Right renal pelvis (tissue), 4 donors: ENCODE data around the gene NLGN1. TPM values are rescaled to one million over a fixed set of nuclear protein-coding genes. Genes with fewer than 3 reads are reported as not detected.

Experiments used
- DNase-seq, 4 donors: peaks; one replicate each; pipeline ENCODE4 v3.0.0-alpha.2; 2013; ENCODE audit warnings: low read depth in 4 of 4, low spot score in 3 of 4, missing footprints in 1 of 4
- polyA plus RNA-seq, 4 donors: library from polyadenylated mRNA; unstranded; fragments of 120-200 nt; gene quantifications; one replicate each; pipeline ENCODE4 v1.2.1, GENCODE V29; 2013; ENCODE audit not compliant: insufficient read length in 4 of 4

Gene NLGN1
- polyA plus RNA-seq, 4 donors, result 1.8 to 3.8 (median 3.0) TPM

DNA sequence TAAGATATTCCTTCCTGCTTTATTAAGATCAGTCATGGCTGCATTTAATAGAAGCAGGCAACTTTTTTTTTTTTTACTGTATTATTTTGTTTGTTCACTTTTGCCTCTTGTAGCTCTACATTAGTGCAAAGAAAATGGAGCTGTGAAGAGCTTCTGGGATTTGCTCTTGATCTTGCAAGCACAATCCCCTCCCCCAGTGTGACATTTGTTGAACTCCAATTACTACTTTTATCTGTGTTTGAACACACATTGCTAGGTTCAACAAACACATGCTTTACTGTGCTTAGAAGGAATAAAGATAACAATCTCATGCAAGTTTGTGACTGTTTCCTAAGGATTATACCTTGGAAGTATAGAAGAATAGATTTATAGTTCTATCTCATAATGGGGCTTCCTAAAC is 648.8 kb downstream of the NLGN1 start:
- no peak for DNase-seq

DNA sequence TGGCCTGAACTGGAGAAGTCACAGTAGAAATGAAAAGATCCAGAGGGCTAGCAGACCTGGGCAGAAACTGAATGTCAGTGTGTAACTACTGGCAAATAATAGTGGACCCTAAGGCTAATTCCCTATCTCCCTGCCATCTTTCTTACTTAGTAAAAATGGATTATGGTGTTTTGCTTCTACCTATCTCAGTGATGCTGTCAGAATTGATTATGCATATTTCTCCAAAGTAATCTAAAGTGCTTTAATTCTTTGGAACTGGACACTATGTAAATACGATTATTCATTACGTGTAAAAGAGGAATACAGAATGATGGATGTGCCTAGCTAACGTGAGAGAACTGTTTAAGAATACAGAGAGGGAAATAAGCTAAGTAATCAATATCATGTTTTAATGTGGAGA is 651.9 kb downstream of the NLGN1 start:
- no peak for DNase-seq

DNA sequence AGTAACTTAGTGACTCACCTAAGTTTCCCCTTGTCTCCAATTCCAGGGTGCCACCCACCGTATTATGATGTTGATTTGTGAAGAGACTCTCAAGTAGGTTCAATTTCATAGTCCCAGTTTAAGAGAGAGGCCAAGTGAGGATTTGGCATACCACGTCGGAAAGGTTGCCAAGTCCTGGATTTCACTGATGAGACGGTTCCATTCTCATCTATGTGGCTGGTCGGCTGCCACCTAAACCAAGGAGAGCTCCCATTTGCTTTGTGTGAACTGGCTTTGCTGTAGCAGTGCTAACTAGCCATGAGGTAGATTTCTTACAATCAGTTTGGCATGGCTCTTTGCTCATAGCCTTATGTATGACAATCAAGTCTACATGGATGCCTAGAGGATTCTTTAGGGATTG is 653.6 kb downstream of the NLGN1 start:
- no peak for DNase-seq

- DNase-seq, result no peak
Measured at GRCh38 chr3:174058804-174059203, 661.3 kb downstream of the NLGN1 start.

GRCh38 chr3:174060431-174060830 is 662.9 kb downstream of the NLGN1 start:
- no peak for DNase-seq

- no peak for DNase-seq
Measured at GRCh38 chr3:174061162-174061561, 663.6 kb downstream of the NLGN1 start.

DNA sequence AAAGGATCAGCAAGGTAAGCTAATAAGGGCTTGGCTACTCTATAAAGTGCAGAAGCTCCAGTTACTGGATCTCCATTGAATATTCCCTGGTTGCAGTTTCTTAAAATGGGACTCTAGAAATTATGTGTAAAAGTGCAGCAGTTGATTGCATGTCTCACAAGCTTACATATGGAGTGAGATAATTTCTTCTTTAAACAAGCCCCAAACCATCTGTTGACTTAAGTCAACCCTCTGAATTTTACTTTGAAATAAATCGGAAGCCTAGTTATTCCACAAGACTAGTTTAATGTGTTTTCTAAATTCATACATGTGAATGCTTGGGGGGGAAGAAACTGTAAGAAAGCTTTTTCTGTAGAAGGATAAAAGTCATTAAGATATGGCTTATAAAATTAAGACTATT is 664.2 kb downstream of the NLGN1 start:
- DNase-seq, result no peak

DNA sequence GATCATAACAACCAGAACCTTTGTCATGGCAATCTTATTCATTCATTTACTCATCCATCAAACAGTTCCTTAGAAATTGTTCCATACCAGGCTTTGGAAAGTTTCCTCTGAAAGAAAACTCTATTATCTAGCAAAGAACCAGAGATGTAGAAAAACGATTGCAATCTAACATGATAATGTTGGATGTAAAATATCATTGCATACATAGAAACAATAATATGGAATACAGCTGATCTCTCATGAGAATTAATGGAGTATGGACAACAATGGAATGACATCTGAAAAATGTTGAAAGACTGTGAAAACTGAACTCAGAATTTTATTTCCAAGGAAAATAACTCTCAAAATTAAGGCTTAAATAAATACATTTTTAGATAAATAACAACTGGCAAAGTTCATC is 665.4 kb downstream of the NLGN1 start:
- no peak for DNase-seq

DNA sequence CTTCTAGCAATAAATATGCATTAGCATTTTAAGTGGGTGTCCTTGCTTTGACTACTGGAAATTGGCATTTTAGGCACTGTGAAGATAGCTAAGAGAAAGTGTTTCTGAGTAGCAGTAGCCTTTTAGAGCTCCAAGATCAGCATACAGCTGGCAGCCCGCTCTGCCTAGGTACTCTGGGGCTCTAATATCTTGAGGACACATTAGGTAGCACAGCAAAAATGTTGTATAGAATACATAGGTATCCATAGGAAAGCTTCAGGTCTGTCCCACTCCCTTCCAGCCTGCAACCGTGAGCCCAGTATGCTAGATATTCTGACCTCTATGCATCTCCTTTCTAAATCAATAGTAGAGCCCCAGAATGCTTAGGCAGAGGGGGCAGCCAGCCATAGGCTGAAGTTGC is 670.5 kb downstream of the NLGN1 start:
- DNase-seq, result no peak

DNA sequence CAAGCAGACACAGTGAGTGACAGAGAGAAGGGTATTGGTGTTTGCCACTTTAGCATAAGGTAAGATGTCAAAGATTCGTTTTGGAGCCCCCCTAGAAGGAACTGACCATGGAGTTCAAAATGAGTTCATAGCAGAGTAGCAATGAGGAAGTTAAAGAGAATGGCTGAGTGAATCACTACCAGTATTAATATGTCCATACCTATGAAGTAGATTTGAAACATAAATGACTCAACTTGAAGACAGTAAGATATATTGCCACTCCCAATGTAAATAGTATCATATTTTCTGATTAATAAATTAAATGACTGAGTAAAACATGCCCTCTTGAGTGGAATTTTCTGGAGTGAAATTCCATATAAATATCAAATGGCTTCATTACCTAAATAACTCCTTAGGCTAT is 675.1 kb downstream of the NLGN1 start:
- DNase-seq, result no peak

DNA sequence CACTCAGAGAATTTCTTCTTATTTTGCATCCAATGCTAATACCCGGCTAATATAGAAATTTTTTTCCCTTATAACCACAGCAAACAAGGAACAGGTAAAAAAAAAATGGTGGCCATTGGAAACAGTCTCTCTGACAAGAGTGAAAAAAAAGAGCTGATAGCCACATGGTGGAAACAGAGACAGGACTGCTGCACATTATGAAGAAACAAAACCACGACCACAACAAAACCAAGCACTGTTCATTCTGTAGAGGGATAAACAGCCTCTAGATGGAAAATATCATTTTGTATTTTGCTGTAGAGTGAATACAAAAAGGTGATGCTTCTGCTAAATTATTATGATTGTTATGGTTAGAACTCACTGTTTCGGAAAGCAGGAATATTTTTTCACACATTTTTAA is 686.2 kb downstream of the NLGN1 start:
- DNase-seq, result no peak

GRCh38 chr3:174089592-174089991 is 692.0 kb downstream of the NLGN1 start:
- no peak for DNase-seq

DNA sequence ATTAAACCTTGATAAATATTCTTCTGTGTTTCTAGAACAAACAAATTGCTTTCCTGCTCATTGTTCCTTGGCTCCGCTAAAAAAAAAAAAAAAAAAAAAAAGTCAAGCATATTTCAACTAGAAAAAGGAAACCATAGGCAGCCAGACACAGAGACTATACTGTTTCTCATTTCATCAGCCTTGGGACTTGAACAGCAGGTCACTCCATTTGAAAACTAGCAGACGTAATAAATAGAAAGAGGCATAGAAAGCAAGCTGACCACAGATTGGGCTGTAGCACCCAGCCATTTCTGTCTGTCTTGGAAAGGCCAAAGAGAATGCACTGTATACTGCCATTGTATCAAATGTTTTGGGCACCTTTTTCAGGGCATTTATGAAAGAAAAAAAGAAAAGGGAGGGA is 697.1 kb downstream of the NLGN1 start:
- no peak for DNase-seq

GRCh38 chr3:174097686-174098085 is 700.1 kb downstream of the NLGN1 start:
- DNase-seq, result no peak

- DNase-seq, result no peak
Measured at GRCh38 chr3:174098746-174099145, 701.2 kb downstream of the NLGN1 start.

GRCh38 chr3:174099724-174100123 is 702.2 kb downstream of the NLGN1 start:
- DNase-seq, result no peak

DNA sequence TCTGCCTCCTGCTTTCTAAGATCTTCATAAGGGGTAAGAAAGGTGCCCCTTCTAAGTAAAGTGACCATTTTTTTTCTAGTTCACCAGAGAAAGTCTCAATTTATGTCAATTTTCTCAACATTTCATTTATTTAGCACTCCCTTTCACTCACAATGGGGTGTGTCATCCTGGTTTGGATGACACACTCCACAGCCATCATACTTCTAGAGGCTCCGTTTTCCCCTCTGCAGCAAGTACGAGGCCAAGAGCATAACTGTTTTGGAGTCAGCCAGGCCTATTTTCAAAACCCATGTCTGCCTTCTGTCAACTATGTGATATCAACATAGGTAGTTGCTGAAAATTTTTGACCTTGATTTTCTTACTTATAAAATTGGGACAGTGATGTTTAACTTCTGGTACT is 703.2 kb downstream of the NLGN1 start:
- DNase-seq, result no peak

DNA sequence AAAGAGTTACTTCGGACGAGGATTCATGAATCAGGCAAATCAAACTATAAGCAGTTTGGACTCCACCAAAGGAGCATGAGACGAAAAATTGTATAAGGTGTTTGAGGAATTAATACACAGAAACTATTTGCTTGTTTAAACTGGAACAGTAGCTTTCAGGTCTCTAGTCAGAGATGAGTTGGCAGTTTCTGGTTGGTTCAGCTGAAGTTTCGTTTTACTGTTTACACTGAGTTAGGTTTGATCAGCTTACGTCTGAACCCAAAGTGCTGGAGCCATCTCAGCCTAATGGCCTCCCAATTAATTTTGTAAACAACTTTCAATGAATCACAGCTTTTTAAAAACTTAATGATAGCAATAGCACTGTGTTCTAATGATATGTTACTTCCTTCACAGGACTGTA is 703.7 kb downstream of the NLGN1 start:
- DNase-seq, result no peak

DNA sequence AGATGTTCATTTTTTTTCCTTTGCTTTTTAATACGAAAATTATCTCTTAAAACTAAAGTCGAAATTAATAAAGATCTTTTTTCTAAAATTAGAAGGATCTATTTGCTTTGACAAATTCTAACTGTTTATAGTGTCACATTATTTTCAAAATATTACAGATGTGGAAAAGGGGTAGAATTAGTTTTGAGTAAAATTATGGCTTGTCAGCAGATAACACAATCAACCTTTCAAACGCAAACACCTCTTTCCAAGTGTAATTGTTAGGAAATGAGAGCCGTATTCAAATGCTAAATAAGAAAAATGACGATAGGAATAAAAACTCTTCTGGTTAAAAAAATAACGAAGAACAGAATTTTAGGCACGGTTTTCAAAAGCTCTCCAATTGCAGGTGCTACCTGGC is 704.7 kb downstream of the NLGN1 start:
- DNase-seq, result no peak

DNA sequence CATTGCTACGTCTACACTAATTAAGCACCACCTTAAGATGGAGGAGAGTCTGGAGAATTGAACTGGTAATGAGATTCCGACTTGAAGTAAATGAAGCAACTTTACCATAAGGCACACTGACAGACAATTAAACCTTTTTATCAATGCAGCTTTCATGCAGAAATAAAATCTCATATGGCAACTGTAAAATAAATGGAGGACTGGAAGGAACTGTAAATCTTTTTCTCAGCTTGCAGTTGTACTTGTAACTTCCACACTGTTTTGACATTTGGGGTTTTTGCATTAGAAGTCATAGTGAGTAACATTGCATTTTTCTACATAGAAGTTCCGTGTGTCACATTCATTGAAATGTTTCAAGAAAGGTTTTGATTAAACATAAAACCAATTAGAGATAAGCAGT is 705.3 kb downstream of the NLGN1 start:
- no peak for DNase-seq

- DNase-seq, result no peak
Measured at GRCh38 chr3:174110761-174111160, 713.2 kb downstream of the NLGN1 start.

GRCh38 chr3:174111776-174112175 is 714.2 kb downstream of the NLGN1 start:
- no peak for DNase-seq

DNA sequence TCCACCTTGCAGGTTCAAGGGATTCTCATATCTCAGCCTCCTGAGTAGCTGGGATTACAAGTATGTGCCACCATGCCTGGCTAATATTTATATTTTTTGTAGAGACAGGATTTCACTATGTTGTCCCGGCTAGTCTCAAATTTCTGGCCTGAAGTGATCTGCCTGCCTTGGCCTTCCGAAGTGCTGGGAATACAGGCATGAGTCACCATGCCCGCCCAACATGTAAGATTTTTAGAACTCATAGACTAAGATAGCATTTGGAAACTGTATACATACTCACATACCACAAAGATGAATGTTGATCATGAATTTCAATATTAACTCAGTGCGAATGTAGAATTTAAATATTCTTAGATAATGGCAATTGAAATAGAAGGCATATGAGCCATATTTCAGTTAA is 718.9 kb downstream of the NLGN1 start:
- no peak for DNase-seq

DNA sequence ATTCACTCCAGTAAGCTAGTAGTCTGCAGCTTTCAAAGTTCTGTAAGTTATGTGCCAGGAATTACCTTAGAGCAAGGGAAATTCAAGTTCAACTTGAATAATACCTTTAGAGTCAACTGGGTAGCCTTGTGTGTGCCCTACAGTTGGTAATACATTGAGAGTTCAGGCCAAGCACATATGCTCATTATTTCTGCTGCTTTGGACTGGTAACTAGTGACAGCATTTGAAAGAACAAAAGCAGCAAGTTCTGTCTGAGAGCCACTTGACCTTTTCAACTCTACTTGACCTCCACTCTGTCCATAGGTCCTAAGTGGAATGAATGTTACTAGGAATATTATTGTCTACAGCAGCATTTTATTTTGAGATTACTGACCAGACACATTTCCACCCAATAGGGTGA is 723.5 kb downstream of the NLGN1 start:
- DNase-seq, result peak in 1 of 4 donors; percentile 3
